ENCODE measurements around the gene NUCKS1.

The NUCKS1 gene

DNA sequence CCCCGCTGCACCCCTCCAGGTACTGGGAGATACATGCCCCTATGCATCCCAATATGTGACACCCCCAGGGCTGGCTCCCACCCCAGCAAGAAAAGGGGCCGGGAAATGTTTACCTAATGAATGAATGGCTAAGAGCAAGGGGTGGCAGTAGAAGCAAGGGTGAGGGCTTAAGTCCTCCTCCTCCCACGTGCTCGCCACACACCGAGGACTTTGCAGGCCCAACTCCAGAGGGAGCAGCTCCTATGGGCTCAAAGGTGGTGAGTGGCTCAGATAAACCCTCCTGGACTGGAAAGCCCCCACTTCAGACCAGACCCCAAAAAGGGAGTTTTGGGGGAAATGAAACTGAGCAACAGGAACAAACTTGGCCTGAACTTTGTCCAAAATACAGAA lies 81.0 kb downstream of the NUCKS1 start:
- Histone ChIP-seq H3K4me3 (ENCODE audit: insufficient read depth, low read length, poor library complexity, severe bottlenecking) (peak overlapping the region; percentile 50), H3K79me2 (ENCODE audit: insufficient read depth, low read length) (peaks cover 26% of the 10 kb centered on the region), H4K20me1 (ENCODE audit: low read depth, low read length) (no peaks in the 10 kb centered on the region), H3K9me3 (ENCODE audit: insufficient read depth, low read length) (no peaks in the 10 kb centered on the region), H3K27ac (ENCODE audit: low read depth, low read length) (peak overlapping the region; percentile 94), H3K9me2 (replicated peaks; ENCODE audit: insufficient read depth, low read length) (no peaks in the 10 kb centered on the region), H3K4me2 (ENCODE audit: low read depth, low read length, poor library complexity, severe bottlenecking) (peak overlapping the region; percentile 85), H3F3A (ENCODE audit: insufficient read depth) (peaks cover 70% of the 10 kb centered on the region), H3K9ac (ENCODE audit: low read length) (peak overlapping the region; percentile 63), H3K27me3 (ENCODE audit: low read length) (no peaks in the 10 kb centered on the region), H3K36me3 (ENCODE audit: low read length) (no peaks in the 10 kb centered on the region), H2AFZ (ENCODE audit: low read depth, low read length, severe bottlenecking) (no peak overlapping the region)
- no peak for TF ChIP-seq EZH2phosphoT487 (conservative IDR thresholded peaks at IDR 0.05; ENCODE audit: low read length)
- TF ChIP-seq, protein P1, sequence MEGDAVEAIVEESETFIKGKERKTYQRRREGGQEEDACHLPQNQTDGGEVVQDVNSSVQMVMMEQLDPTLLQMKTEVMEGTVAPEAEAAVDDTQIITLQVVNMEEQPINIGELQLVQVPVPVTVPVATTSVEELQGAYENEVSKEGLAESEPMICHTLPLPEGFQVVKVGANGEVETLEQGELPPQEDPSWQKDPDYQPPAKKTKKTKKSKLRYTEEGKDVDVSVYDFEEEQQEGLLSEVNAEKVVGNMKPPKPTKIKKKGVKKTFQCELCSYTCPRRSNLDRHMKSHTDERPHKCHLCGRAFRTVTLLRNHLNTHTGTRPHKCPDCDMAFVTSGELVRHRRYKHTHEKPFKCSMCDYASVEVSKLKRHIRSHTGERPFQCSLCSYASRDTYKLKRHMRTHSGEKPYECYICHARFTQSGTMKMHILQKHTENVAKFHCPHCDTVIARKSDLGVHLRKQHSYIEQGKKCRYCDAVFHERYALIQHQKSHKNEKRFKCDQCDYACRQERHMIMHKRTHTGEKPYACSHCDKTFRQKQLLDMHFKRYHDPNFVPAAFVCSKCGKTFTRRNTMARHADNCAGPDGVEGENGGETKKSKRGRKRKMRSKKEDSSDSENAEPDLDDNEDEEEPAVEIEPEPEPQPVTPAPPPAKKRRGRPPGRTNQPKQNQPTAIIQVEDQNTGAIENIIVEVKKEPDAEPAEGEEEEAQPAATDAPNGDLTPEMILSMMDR (IDR thresholded peaks at IDR 0.05; ENCODE audit: insufficient read depth, low read length, poor library complexity, severe bottlenecking), result peak; percentile 11

DNA sequence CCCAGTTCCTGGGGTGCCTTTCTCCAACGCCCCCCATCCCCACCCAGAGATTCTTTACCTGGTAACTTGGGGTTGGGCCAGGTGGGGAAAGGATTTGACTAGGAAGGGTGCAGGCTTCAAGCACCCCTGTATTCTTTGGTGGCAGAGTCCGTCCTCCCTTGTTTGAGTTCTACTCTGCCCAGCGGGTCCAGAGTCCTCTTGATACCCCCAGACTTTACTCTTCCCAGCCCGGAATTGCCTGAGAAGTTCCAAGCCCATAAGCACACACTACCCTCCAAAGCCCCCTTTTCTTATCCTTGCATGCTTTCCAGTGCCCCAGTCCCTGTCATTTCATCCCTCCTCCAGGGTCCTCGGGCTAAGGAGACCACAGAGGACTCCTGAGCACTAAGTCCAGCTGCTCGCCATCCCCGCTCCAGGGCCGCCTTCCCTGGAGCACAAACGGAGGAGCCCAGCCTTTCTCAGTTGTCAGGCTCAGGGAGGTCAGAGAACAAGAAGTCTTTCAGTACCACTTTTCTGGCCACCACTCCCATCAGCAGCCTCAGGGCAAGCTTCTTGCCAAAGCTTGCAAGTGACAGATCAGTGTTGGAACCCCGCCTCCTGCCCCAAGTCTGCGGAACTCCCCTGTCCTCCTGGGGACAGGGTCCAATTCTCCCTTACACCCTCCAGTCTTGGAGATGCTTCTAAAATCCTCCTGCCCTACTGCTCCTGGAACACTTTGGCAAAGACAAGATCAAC lies 81.9 kb downstream of the NUCKS1 start:
- Histone ChIP-seq H3K36me3 (ENCODE audit: low read length) (no peaks in the 10 kb centered on the region), H3K9me3 (ENCODE audit: insufficient read depth, low read length) (no peaks in the 10 kb centered on the region), H3K27me3 (ENCODE audit: low read length) (no peaks in the 10 kb centered on the region), H3K4me3 (ENCODE audit: insufficient read depth, low read length, poor library complexity, severe bottlenecking) (peak overlapping the region; percentile 50), H4K20me1 (ENCODE audit: low read depth, low read length) (no peaks in the 10 kb centered on the region), H2AFZ (ENCODE audit: low read depth, low read length, severe bottlenecking) (no peak overlapping the region), H3K4me2 (ENCODE audit: low read depth, low read length, poor library complexity, severe bottlenecking) (peak overlapping the region; percentile 85), H3F3A (ENCODE audit: insufficient read depth) (peaks cover 70% of the 10 kb centered on the region), H3K79me2 (ENCODE audit: insufficient read depth, low read length) (peaks cover 26% of the 10 kb centered on the region), H3K27ac (ENCODE audit: low read depth, low read length) (peak overlapping the region; percentile 94), H3K9ac (ENCODE audit: low read length) (peak overlapping the region; percentile 63), H3K9me2 (replicated peaks; ENCODE audit: insufficient read depth, low read length) (no peaks in the 10 kb centered on the region)
- TF ChIP-seq EZH2phosphoT487 (conservative IDR thresholded peaks at IDR 0.05; ENCODE audit: low read length), result no peak

DNA sequence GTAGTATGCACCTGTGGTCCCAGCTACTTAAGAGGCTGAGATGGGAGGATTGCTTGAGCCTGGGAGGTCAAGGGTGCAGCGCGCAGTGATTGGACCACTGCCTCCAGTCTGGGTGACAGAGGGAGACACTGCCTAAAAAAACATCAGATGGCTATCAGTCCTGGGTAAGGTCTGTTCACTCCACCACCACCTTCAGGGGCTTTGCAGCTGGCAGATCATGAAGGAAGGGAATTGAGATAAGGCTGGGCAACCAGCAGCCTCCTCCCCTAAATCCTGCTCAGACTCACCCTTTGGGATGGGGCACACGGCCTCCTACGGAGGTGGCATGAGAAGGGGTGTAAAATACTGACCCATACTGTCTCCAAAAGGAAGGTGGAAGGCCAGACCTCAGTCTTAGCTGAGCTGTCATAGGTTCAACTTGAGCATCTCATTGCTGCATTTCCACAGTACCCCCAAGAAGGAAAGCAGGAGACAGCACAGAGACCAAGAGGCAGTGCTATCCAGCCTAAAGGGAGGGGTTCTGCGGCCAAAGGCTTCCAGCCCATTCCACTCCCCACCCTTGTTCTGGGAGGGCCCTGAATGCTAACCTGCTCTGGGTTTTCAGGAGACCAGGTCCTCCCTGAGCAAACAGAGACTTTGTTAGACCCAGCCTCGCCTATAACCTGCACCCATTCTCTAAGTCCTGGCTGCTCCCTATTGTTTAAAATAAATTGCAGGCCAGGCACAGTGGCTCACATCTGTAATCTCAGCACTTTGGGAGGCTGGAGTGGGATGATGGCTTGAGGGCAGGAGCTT lies 83.4 kb downstream of the NUCKS1 start:
- H3K27me3 ChIP-seq (ENCODE audit: low read length), result no peaks in the 10 kb centered on the region
- peak overlapping the region; percentile 48 for H3K9ac ChIP-seq (ENCODE audit: low read length)
- peak overlapping the region; percentile 85 for H3K4me2 ChIP-seq (ENCODE audit: low read depth, low read length, poor library complexity, severe bottlenecking)
- H4K20me1 ChIP-seq (ENCODE audit: low read depth, low read length), result no peaks in the 10 kb centered on the region
- H3F3A ChIP-seq (ENCODE audit: insufficient read depth), result peaks cover 59% of the 10 kb centered on the region
- peak overlapping the region; percentile 2 for H3K4me3 ChIP-seq (ENCODE audit: insufficient read depth, low read length, poor library complexity, severe bottlenecking)
- H3K36me3 ChIP-seq (ENCODE audit: low read length), result no peaks in the 10 kb centered on the region
- H2AFZ ChIP-seq (ENCODE audit: low read depth, low read length, severe bottlenecking), result no peak overlapping the region
- H3K27ac ChIP-seq (ENCODE audit: low read depth, low read length), result peak overlapping the region; percentile 94
- peaks cover 26% of the 10 kb centered on the region for H3K79me2 ChIP-seq (ENCODE audit: insufficient read depth, low read length)
- H3K9me2 ChIP-seq (replicated peaks; ENCODE audit: insufficient read depth, low read length), result no peaks in the 10 kb centered on the region
- H3K9me3 ChIP-seq (ENCODE audit: insufficient read depth, low read length), result no peaks in the 10 kb centered on the region
- no peak for TF ChIP-seq EZH2phosphoT487 (conservative IDR thresholded peaks at IDR 0.05; ENCODE audit: low read length)
- TF ChIP-seq, protein P1 (IDR thresholded peaks at IDR 0.05; ENCODE audit: insufficient read depth, low read length, poor library complexity, severe bottlenecking), result no peak
